ENCODE data around the gene CCRL2. TPM values are rescaled to one million over a fixed set of nuclear protein-coding genes. Genes with fewer than 3 reads are reported as not detected.

Gene CCRL2
- total RNA-seq, 1 donor from 2014 or later, result not detected

- Histone ChIP-seq H4K20me1 (ENCODE audit: low read depth) (no peaks in the 10 kb centered on the region), H3K27ac (no peak overlapping the region), H3K27me3 (no peaks in the 10 kb centered on the region), H3K4me3 (no peak overlapping the region), H3K4me1 (no peaks in the 10 kb centered on the region), H3K36me3 (no peaks in the 10 kb centered on the region), H3F3A (ENCODE audit: low read depth) (no peaks in the 10 kb centered on the region), H3K9ac (no peak overlapping the region), H3K79me2 (ENCODE audit: low read depth) (no peaks in the 10 kb centered on the region), H3K4me2 (no peak overlapping the region), H3K9me3 (ENCODE audit: low read depth) (no peaks in the 10 kb centered on the region), H2AFZ (replicated peaks) (no peak overlapping the region)
- DNase-seq (ENCODE audit: low spot score), result no peak
- Mint-ChIP-seq H3K27ac (no peak overlapping the region), H3K9me3 (no peaks in the 10 kb centered on the region), H3K36me3 (no peaks in the 10 kb centered on the region), H3K4me3 (no peak overlapping the region), H3K27me3 (ENCODE audit: insufficient read depth, low read depth) (no peaks in the 10 kb centered on the region), H3K4me1 (no peaks in the 10 kb centered on the region)
- no peak for TF ChIP-seq EZH2phosphoT487 (IDR thresholded peaks at IDR 0.05)
- no peak for TF ChIP-seq EZH2 (IDR thresholded peaks at IDR 0.05)
- no peak for TF ChIP-seq CTCF (IDR thresholded peaks at IDR 0.05)
Measured at GRCh38 chr3:46399557-46399956, 7.5 kb upstream of the CCRL2 start.

GRCh38 chr3:46400000-46400734 lies 6.9 kb upstream of the CCRL2 start:
- H3F3A ChIP-seq (ENCODE audit: low read depth), result no peaks in the 10 kb centered on the region
- H3K27ac ChIP-seq, result no peak overlapping the region
- no peaks in the 10 kb centered on the region for H3K27me3 ChIP-seq
- Mint-ChIP-seq H3K27me3 (ENCODE audit: insufficient read depth, low read depth) (no peaks in the 10 kb centered on the region), H3K4me1 (no peaks in the 10 kb centered on the region), H3K27ac (no peak overlapping the region), H3K9me3 (no peaks in the 10 kb centered on the region), H3K36me3 (no peaks in the 10 kb centered on the region), H3K4me3 (no peak overlapping the region)
- H3K79me2 ChIP-seq (ENCODE audit: low read depth), result no peaks in the 10 kb centered on the region
- H4K20me1 ChIP-seq (ENCODE audit: low read depth), result no peaks in the 10 kb centered on the region
- H3K9me3 ChIP-seq (ENCODE audit: low read depth), result no peaks in the 10 kb centered on the region
- no peaks in the 10 kb centered on the region for H3K36me3 ChIP-seq
- no peaks in the 10 kb centered on the region for H3K4me1 ChIP-seq
- H3K4me3 ChIP-seq, result no peak overlapping the region
- H2AFZ ChIP-seq (replicated peaks), result no peak overlapping the region
- no peak for TF ChIP-seq EZH2 (IDR thresholded peaks at IDR 0.05)
- TF ChIP-seq EZH2phosphoT487 (IDR thresholded peaks at IDR 0.05), result no peak
- TF ChIP-seq CTCF (IDR thresholded peaks at IDR 0.05), result no peak
- no peak overlapping the region for H3K9ac ChIP-seq
- no peak for DNase-seq (ENCODE audit: low spot score)
- no peak overlapping the region for H3K4me2 ChIP-seq

GRCh38 chr3:46400846-46401245 lies 6.2 kb upstream of the CCRL2 start:
- Histone ChIP-seq H3K9ac (no peak overlapping the region), H3K4me1 (no peaks in the 10 kb centered on the region)
- H3K4me1 Mint-ChIP-seq, result peaks cover 3% of the 10 kb centered on the region

More at GRCh38 chr3:46400846-46401245, 6.2 kb upstream of the CCRL2 start:
- H4K20me1 ChIP-seq (ENCODE audit: low read depth), result no peaks in the 10 kb centered on the region
- H3K27ac ChIP-seq, result no peak overlapping the region
- Mint-ChIP-seq H3K9me3 (no peaks in the 10 kb centered on the region), H3K4me3 (no peak overlapping the region), H3K36me3 (no peaks in the 10 kb centered on the region), H3K27me3 (ENCODE audit: insufficient read depth, low read depth) (no peaks in the 10 kb centered on the region), H3K27ac (no peak overlapping the region)
- no peaks in the 10 kb centered on the region for H3K36me3 ChIP-seq
- TF ChIP-seq EZH2phosphoT487 (IDR thresholded peaks at IDR 0.05) (no peak), CTCF (IDR thresholded peaks at IDR 0.05) (no peak), EZH2 (IDR thresholded peaks at IDR 0.05) (no peak)
- H3K79me2 ChIP-seq (ENCODE audit: low read depth), result no peaks in the 10 kb centered on the region
- no peaks in the 10 kb centered on the region for H3K27me3 ChIP-seq
- DNase-seq (ENCODE audit: low spot score), result no peak
- no peaks in the 10 kb centered on the region for H3F3A ChIP-seq (ENCODE audit: low read depth)
- H3K4me3 ChIP-seq, result no peak overlapping the region
- no peak overlapping the region for H3K4me2 ChIP-seq
- H2AFZ ChIP-seq (replicated peaks), result no peak overlapping the region
- H3K9me3 ChIP-seq (ENCODE audit: low read depth), result no peaks in the 10 kb centered on the region

Measured in neural progenitor cell (in vitro differentiated cells).